HepG2 (cell line): Measurements from ENCODE around the gene ARAP3. TPM values are rescaled to one million over a fixed set of nuclear protein-coding genes. Genes with fewer than 3 reads are reported as not detected.

ENCODE experiments used
- AGO1 ChIP-seq: fragments of 200-400 bp; formaldehyde crosslinking; IDR thresholded peaks from 2 replicates; pipeline ENCODE4 v1.6.1; 2017; ENCODE audit warnings: mild to moderate bottlenecking, low read depth, low read length, moderate library complexity; ENCODE audit not compliant: poor library complexity, severe bottlenecking
- ARNT ChIP-seq: fragments of 450-650 bp; IDR thresholded peaks from 2 replicates; pipeline ENCODE4 v1.6.1; 2017
- CBX2 ChIP-seq, 2 experiments: fragments of 200-600 bp in 1 of 2; sonication (generic); formaldehyde crosslinking in 1 of 2; IDR thresholded peaks; 2 replicates each; pipeline versions ENCODE4 v1.7.0 to v1.8.1; 2018 to 2022; ENCODE audit warnings: low read depth in 2 of 2, low read length in 1 of 2, mild to moderate bottlenecking in 1 of 2, missing genetic modification reagents in 1 of 2
- DMAP1 ChIP-seq: IDR thresholded peaks from 2 replicates; pipeline ENCODE4 v1.6.1; 2016
- EED ChIP-seq: sonication (generic); formaldehyde crosslinking; IDR thresholded peaks from 2 replicates; pipeline ENCODE4 v1.5.0; 2020; ENCODE audit warnings: mild to moderate bottlenecking, missing genetic modification reagents
- FOSL2 ChIP-seq: sonication (generic); formaldehyde crosslinking; IDR thresholded peaks from 2 replicates; pipeline ENCODE4 v1.4.0; 2020; ENCODE audit warnings: missing genetic modification reagents
- MEIS1 ChIP-seq: sonication (generic); formaldehyde crosslinking; IDR thresholded peaks from 2 replicates; pipeline ENCODE4 v1.9.0; 2021; ENCODE audit warnings: mild to moderate bottlenecking, missing genetic modification reagents, moderate library complexity, borderline replicate concordance
- MYPOP ChIP-seq: sonication (generic); formaldehyde crosslinking; IDR thresholded peaks from 2 replicates; pipeline ENCODE4 v1.8.1; 2023; ENCODE audit warnings: mild to moderate bottlenecking, moderate library complexity, missing genetic modification reagents
- SMAD3 ChIP-seq: sonication (generic); formaldehyde crosslinking; IDR thresholded peaks from 2 replicates; pipeline ENCODE4 v1.4.0; 2020; ENCODE audit warnings: missing genetic modification reagents
- SSRP1 ChIP-seq: IDR thresholded peaks from 2 replicates; pipeline ENCODE4 v1.6.1; 2016; ENCODE audit warnings: control low read depth
- TBX2 ChIP-seq: sonication (generic); formaldehyde crosslinking; IDR thresholded peaks from 2 replicates; pipeline ENCODE4 v1.5.0; 2020; ENCODE audit warnings: missing genetic modification reagents, mild to moderate bottlenecking, borderline replicate concordance
- TEAD3 ChIP-seq: optimal IDR thresholded peaks from 2 replicates; pipeline ENCODE3; 2016; ENCODE audit warnings: borderline replicate concordance
- ZBTB4 ChIP-seq: sonication (generic); formaldehyde crosslinking; IDR thresholded peaks from 2 replicates; pipeline ENCODE4 v1.4.0; 2020; ENCODE audit warnings: missing genetic modification reagents, mild to moderate bottlenecking, borderline replicate concordance
- ZBTB8A ChIP-seq: sonication (generic); formaldehyde crosslinking; IDR thresholded peaks from 2 replicates; pipeline ENCODE4 v1.4.0; 2020; ENCODE audit warnings: mild to moderate bottlenecking, low read depth, missing genetic modification reagents, borderline replicate concordance
- ZNF101 ChIP-seq: sonication (generic); formaldehyde crosslinking; IDR thresholded peaks from 2 replicates; pipeline ENCODE4 v1.4.0; 2020; ENCODE audit warnings: mild to moderate bottlenecking, low read depth, missing genetic modification reagents, borderline replicate concordance
- ZNF614 ChIP-seq: IDR thresholded peaks from 2 replicates; pipeline ENCODE4 v1.6.1; 2018; ENCODE audit warnings: missing biosample characterization, missing genetic modification reagents, inconsistent platforms, borderline replicate concordance
- ZNF766 ChIP-seq: sonication (generic); formaldehyde crosslinking; IDR thresholded peaks from 2 replicates; pipeline ENCODE4 v1.5.0; 2020; ENCODE audit warnings: missing genetic modification reagents, borderline replicate concordance
- ZNF772 ChIP-seq: sonication (generic); formaldehyde crosslinking; IDR thresholded peaks from 2 replicates; pipeline ENCODE4 v1.5.0; 2020; ENCODE audit warnings: mild to moderate bottlenecking, missing genetic modification reagents
- ZUFSP ChIP-seq: sonication (generic); formaldehyde crosslinking; IDR thresholded peaks from 2 replicates; pipeline ENCODE4 v1.9.0; 2021; ENCODE audit warnings: missing genetic modification reagents, mild to moderate bottlenecking, borderline replicate concordance
- ZXDC ChIP-seq: sonication (generic); formaldehyde crosslinking; IDR thresholded peaks from 2 replicates; pipeline ENCODE4 v1.5.0; 2020; ENCODE audit warnings: mild to moderate bottlenecking, missing genetic modification reagents
- polyA plus RNA-seq, 8 experiments: library from polyadenylated mRNA; depleted of rRNA in 3 of 8; stranded (reverse) in 7 of 8; unstranded in 1 of 8; fragments of >200 nt; fragmentation: Illumina TruSeq in 4 of 8; extraction: Trizol in 4 of 8; gene quantifications; 2 replicates each; pipeline versions ENCODE4 v1.2.1 to v1.2.3, GENCODE V29; 2011 to 2016; ENCODE audit warnings: low read depth in 4 of 8, missing spikeins in 1 of 8, mixed read lengths in 1 of 8; ENCODE audit not compliant: insufficient read depth in 1 of 8
- total RNA-seq, 5 experiments: library from RNA; depleted of rRNA; stranded (reverse); fragments of >200 nt; fragmentation: Illumina TruSeq; extraction: Trizol; gene quantifications; 2 replicates each; pipeline ENCODE4 v1.2.3, GENCODE V29; 2016; ENCODE audit warnings: low read depth in 1 of 5

The ARAP3 gene
- total and polyA plus RNA-seq, 2 of the 13 experiments (the other 11 are each of a cell fraction or from before 2014, with no cell fraction given), result 0.25 TPM; not detected in 1

- TF ChIP-seq ZNF614 (CRISPR knock-in tag) (no peak), ZBTB8A (CRISPR knock-in tag) (no peak), EED (no peak), MEIS1 (CRISPR knock-in tag) (0 out of 2 replicates have a peak, but pooled peaks have one; percentile 57), DMAP1 (CRISPR knock-in tag) (peak; percentile 86), SMAD3 (CRISPR knock-in tag) (no peak), ZNF766 (CRISPR knock-in tag) (0 out of 2 replicates have a peak, but pooled peaks have one; percentile 57), ZNF772 (peak; percentile 72; the same call in 1 of the 2 replicates), MYPOP (peak; percentile 94), AGO1 (no peak), TBX2 (peak; percentile 72; the same call in 1 of the 2 replicates), ARNT (no peak), ZBTB4 (CRISPR knock-in tag) (no peak), ZXDC (CRISPR knock-in tag) (no peak), ZNF101 (no peak), ZUFSP (no peak), CBX2 (IDR thresholded peaks at IDR 0.05; ENCODE audit: low read depth, low read length) (no peak), CBX2 (CRISPR knock-in tag; IDR thresholded peaks at IDR 0.05; ENCODE audit: low read depth) (no peak), SSRP1 (CRISPR knock-in tag) (no peak), TEAD3 (CRISPR knock-in tag) (no peak), FOSL2 (CRISPR knock-in tag) (peak; percentile 60)
Observed at GRCh38 chr5:141618804-141619554, 63.1 kb downstream of the ARAP3 start, which contains the start of gene DIAPH1 (continued).
